ENCODE data around the gene TLK1. TPM values are rescaled to one million over a fixed set of nuclear protein-coding genes. Genes with fewer than 3 reads are reported as not detected.

TLK1 gene
- total and polyA plus RNA-seq, 9 of the 15 experiments (the other 6 are each of a cell fraction or from before 2014, with no cell fraction given), result 20.2 to 101 (median 40.5) TPM

GRCh38 chr2:170996316-170996715, 164.4 kb downstream of the TLK1 start (continued):
- TF ChIP-seq BMI1 (IDR thresholded peaks at IDR 0.05; ENCODE audit: low read length) (no peak), ZBTB34 (CRISPR knock-in tag; IDR thresholded peaks at IDR 0.05) (no peak), HMBOX1 (IDR thresholded peaks at IDR 0.05) (no peak), SRSF9 (IDR thresholded peaks at IDR 0.05; ENCODE audit: borderline replicate concordance, low read depth, low read length) (no peak), ZNF232 (CRISPR knock-in tag; IDR thresholded peaks at IDR 0.05) (no peak), ARID3B (CRISPR knock-in tag; IDR thresholded peaks at IDR 0.05; ENCODE audit: borderline replicate concordance) (no peak), ZNF311 (CRISPR knock-in tag; IDR thresholded peaks at IDR 0.05) (no peak), TRIM24 (IDR thresholded peaks at IDR 0.05) (peak in 1 of 2 experiments; percentile 31; a peak in 1 of 4 replicates), RBM17 (IDR thresholded peaks at IDR 0.05; ENCODE audit: borderline replicate concordance, low read depth, low read length) (no peak), MCM5 (IDR thresholded peaks at IDR 0.05; ENCODE audit: low read depth) (no peak), NCOA4 (IDR thresholded peaks at IDR 0.05; ENCODE audit: partially characterized antibody) (no peak), ATF7 (IDR thresholded peaks at IDR 0.05) (peak; percentile 38; the same call in 1 of the 2 replicates), ZNF280A (IDR thresholded peaks at IDR 0.05; ENCODE audit: low read depth, partially characterized antibody) (no peak), EP400 (IDR thresholded peaks at IDR 0.05) (peak; percentile 18; the same call in 1 of the 2 replicates)
- TF ChIP-seq, protein P1, sequence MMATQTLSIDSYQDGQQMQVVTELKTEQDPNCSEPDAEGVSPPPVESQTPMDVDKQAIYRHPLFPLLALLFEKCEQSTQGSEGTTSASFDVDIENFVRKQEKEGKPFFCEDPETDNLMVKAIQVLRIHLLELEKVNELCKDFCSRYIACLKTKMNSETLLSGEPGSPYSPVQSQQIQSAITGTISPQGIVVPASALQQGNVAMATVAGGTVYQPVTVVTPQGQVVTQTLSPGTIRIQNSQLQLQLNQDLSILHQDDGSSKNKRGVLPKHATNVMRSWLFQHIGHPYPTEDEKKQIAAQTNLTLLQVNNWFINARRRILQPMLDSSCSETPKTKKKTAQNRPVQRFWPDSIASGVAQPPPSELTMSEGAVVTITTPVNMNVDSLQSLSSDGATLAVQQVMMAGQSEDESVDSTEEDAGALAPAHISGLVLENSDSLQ (IDR thresholded peaks at IDR 0.05), result peak; percentile 80
- TF ChIP-seq, protein P2, sequence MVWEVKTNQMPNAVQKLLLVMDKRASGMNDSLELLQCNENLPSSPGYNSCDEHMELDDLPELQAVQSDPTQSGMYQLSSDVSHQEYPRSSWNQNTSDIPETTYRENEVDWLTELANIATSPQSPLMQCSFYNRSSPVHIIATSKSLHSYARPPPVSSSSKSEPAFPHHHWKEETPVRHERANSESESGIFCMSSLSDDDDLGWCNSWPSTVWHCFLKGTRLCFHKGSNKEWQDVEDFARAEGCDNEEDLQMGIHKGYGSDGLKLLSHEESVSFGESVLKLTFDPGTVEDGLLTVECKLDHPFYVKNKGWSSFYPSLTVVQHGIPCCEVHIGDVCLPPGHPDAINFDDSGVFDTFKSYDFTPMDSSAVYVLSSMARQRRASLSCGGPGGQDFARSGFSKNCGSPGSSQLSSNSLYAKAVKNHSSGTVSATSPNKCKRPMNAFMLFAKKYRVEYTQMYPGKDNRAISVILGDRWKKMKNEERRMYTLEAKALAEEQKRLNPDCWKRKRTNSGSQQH (CRISPR knock-in tag; IDR thresholded peaks at IDR 0.05), result no peak

Measured in K562 (cell line).